HepG2 (cell line): ENCODE measurements around the gene PRUNE1. TPM values are rescaled to one million over a fixed set of nuclear protein-coding genes. Genes with fewer than 3 reads are reported as not detected.

Experiments
- ATRX ChIP-seq: sonication (generic); formaldehyde crosslinking; IDR thresholded peaks from 2 replicates; pipeline ENCODE4 v1.4.0; 2020; ENCODE audit warnings: missing genetic modification reagents, borderline replicate concordance
- DRAP1 ChIP-seq: IDR thresholded peaks from 2 replicates; pipeline ENCODE4 v1.6.1; 2016; ENCODE audit warnings: missing genetic modification reagents, missing compliant biosample characterization
- ELK4 ChIP-seq: sonication (generic); formaldehyde crosslinking; IDR thresholded peaks from 2 replicates; pipeline ENCODE4 v1.9.0; 2021; ENCODE audit warnings: missing genetic modification reagents, borderline replicate concordance
- HDAC1 ChIP-seq: sonication (generic); formaldehyde crosslinking; IDR thresholded peaks from 2 replicates; pipeline ENCODE4 v1.5.1; 2020; ENCODE audit warnings: mild to moderate bottlenecking, missing genetic modification reagents
- HINFP ChIP-seq: sonication (generic); formaldehyde crosslinking; IDR thresholded peaks from 2 replicates; pipeline ENCODE4 v1.4.0; 2020; ENCODE audit warnings: low read depth, mild to moderate bottlenecking, missing genetic modification reagents
- HOXD1 ChIP-seq: sonication (generic); formaldehyde crosslinking; IDR thresholded peaks from 2 replicates; pipeline ENCODE4 v1.5.0; 2020; ENCODE audit warnings: missing genetic modification reagents
- IRF1 ChIP-seq: sonication (generic); formaldehyde crosslinking; IDR thresholded peaks from 2 replicates; pipeline ENCODE4 v1.4.0; 2020; ENCODE audit warnings: low read depth, mild to moderate bottlenecking, missing genetic modification reagents
- JDP2 ChIP-seq: sonication (generic); formaldehyde crosslinking; IDR thresholded peaks from 2 replicates; pipeline ENCODE4 v1.8.1; 2022; ENCODE audit warnings: missing genetic modification reagents, borderline replicate concordance
- KAT2B ChIP-seq: fragments of 150-350 bp; IDR thresholded peaks from 2 replicates; pipeline ENCODE4 v1.6.1; 2014; ENCODE audit warnings: low read depth, low read length, borderline replicate concordance
- REST ChIP-seq, 2 experiments: IDR thresholded peaks; 2 replicates each; pipeline ENCODE4 v1.6.1; 2011 to 2012; ENCODE audit warnings: low read length in 2 of 2, borderline replicate concordance in 1 of 2, low read depth in 1 of 2, mild to moderate bottlenecking in 1 of 2, moderate library complexity in 1 of 2
- SMYD3 ChIP-seq: sonication (generic); formaldehyde crosslinking; IDR thresholded peaks from 2 replicates; pipeline ENCODE4 v1.8.1; 2023; ENCODE audit warnings: mild to moderate bottlenecking, missing genetic modification reagents
- TCF7L2 ChIP-seq: IDR thresholded peaks from 2 replicates; pipeline ENCODE4 v1.6.1; 2011; ENCODE audit warnings: mild to moderate bottlenecking, low read depth, low read length, moderate library complexity
- THYN1 ChIP-seq: sonication (generic); formaldehyde crosslinking; IDR thresholded peaks from 2 replicates; pipeline ENCODE4 v1.8.1; 2023; ENCODE audit warnings: low read depth, mild to moderate bottlenecking, moderate library complexity, missing genetic modification reagents, borderline replicate concordance
- ZBTB8A ChIP-seq: sonication (generic); formaldehyde crosslinking; IDR thresholded peaks from 2 replicates; pipeline ENCODE4 v1.4.0; 2020; ENCODE audit warnings: mild to moderate bottlenecking, low read depth, missing genetic modification reagents, borderline replicate concordance
- ZIK1 ChIP-seq: sonication (generic); formaldehyde crosslinking; IDR thresholded peaks from 2 replicates; pipeline ENCODE4 v1.5.0; 2020; ENCODE audit warnings: mild to moderate bottlenecking, low read depth, missing genetic modification reagents, borderline replicate concordance
- ZNF17 ChIP-seq: sonication (generic); formaldehyde crosslinking; IDR thresholded peaks from 2 replicates; pipeline ENCODE4 v1.5.0; 2020; ENCODE audit warnings: mild to moderate bottlenecking, missing genetic modification reagents
- ZNF441 ChIP-seq: sonication (generic); formaldehyde crosslinking; IDR thresholded peaks from 2 replicates; pipeline ENCODE4 v1.7.0; 2021; ENCODE audit warnings: missing genetic modification reagents, borderline replicate concordance
- ZNF737 ChIP-seq: sonication (generic); formaldehyde crosslinking; IDR thresholded peaks from 2 replicates; pipeline ENCODE4 v1.5.0; 2020; ENCODE audit warnings: missing genetic modification reagents, mild to moderate bottlenecking, borderline replicate concordance
- ZNF773 ChIP-seq: sonication (generic); formaldehyde crosslinking; IDR thresholded peaks from 2 replicates; pipeline ENCODE4 v1.4.0; 2020; ENCODE audit warnings: missing genetic modification reagents, borderline replicate concordance
- ZNF777 ChIP-seq: sonication (generic); formaldehyde crosslinking; IDR thresholded peaks from 2 replicates; pipeline ENCODE4 v1.4.0; 2020; ENCODE audit warnings: missing genetic modification reagents
- ZNF792 ChIP-seq: IDR thresholded peaks from 2 replicates; pipeline ENCODE4 v1.6.1; 2016
- ZSCAN29 ChIP-seq: sonication (generic); formaldehyde crosslinking; conservative IDR thresholded peaks from 2 replicates; pipeline ENCODE4 v1.4.0; 2020; ENCODE audit warnings: mild to moderate bottlenecking, missing genetic modification reagents
- polyA plus RNA-seq, 8 experiments: library from polyadenylated mRNA; depleted of rRNA in 3 of 8; stranded (reverse) in 7 of 8; unstranded in 1 of 8; fragments of >200 nt; fragmentation: Illumina TruSeq in 4 of 8; extraction: Trizol in 4 of 8; gene quantifications; 2 replicates each; pipeline versions ENCODE4 v1.2.1 to v1.2.3, GENCODE V29; 2011 to 2016; ENCODE audit warnings: low read depth in 4 of 8, missing spikeins in 1 of 8, mixed read lengths in 1 of 8; ENCODE audit not compliant: insufficient read depth in 1 of 8
- total RNA-seq, 5 experiments: library from RNA; depleted of rRNA; stranded (reverse); fragments of >200 nt; fragmentation: Illumina TruSeq; extraction: Trizol; gene quantifications; 2 replicates each; pipeline ENCODE4 v1.2.3, GENCODE V29; 2016; ENCODE audit warnings: low read depth in 1 of 5

The PRUNE1 gene
- total and polyA plus RNA-seq, 2 of the 13 experiments (the other 11 are each of a cell fraction or from before 2014, with no cell fraction given) = 19.0 to 31.9 TPM

GRCh38 chr1:151047925-151048644, 39.8 kb downstream of the PRUNE1 start (continued):
- TF ChIP-seq JDP2 (CRISPR knock-in tag) (no peak), ZNF773 (CRISPR knock-in tag) (no peak), ZNF777 (CRISPR knock-in tag) (no peak; the same call in 1 of the 2 replicates), SMYD3 (peak; percentile 77; the same call in 1 of the 2 replicates), HINFP (CRISPR knock-in tag) (0 out of 2 replicates have a peak, but pooled peaks have one; percentile 19), ZSCAN29 (CRISPR knock-in tag) (peak; percentile 66; the same call in 1 of the 2 replicates), DRAP1 (CRISPR knock-in tag) (no peak), HDAC1 (no peak; the same call in 1 of the 2 replicates), REST (IDR thresholded peaks at IDR 0.05; ENCODE audit: borderline replicate concordance in 1 of 2, low read depth in 1 of 2, low read length in 2 of 2) (no peak), ZIK1 (CRISPR knock-in tag) (no peak), ZNF737 (CRISPR knock-in tag) (no peak), KAT2B (no peak), ATRX (CRISPR knock-in tag) (no peak), ZNF792 (CRISPR knock-in tag) (0 out of 2 replicates have a peak, but pooled peaks have one; percentile 45), ELK4 (CRISPR knock-in tag) (no peak), THYN1 (no peak), HOXD1 (CRISPR knock-in tag) (peak; percentile 32; the same call in 1 of the 2 replicates), ZNF17 (CRISPR knock-in tag) (no peak), ZBTB8A (no peak), IRF1 (CRISPR knock-in tag) (no peak), ZNF441 (peak; percentile 14; the same call in 1 of the 2 replicates), TCF7L2 (no peak)
